ENCODE results near the gene PRDM8. TPM values are rescaled to one million over a fixed set of nuclear protein-coding genes. Genes with fewer than 3 reads are reported as not detected.
"Not testable (repeated sequence)": the region's sequence is repeated elsewhere in the genome, so short reads cannot be mapped to it uniquely, and the experiment has no call there.

The PRDM8 gene
- total and polyA plus RNA-seq, 2 experiments from 2014 or later = 1.7 to 4.4 TPM

GRCh38 chr4:80240976-80241375, 43.7 kb downstream of the PRDM8 start:
- TF ChIP-seq EZH2phosphoT487 (IDR thresholded peaks at IDR 0.05; ENCODE audit: insufficient read depth, low read depth) (no peak), EZH2 (IDR thresholded peaks at IDR 0.05; ENCODE audit: insufficient read depth, poor library complexity, severe bottlenecking) (no peak)
- Histone ChIP-seq H3K4me2 (ENCODE audit: unreplicated experiment) (peak overlapping the region; percentile 48), H3K36me3 (ENCODE audit: low read depth) (no peaks in the 10 kb centered on the region), H3K27ac (peak overlapping the region; percentile 87), H3F3A (ENCODE audit: insufficient read depth) (peaks cover 48% of the 10 kb centered on the region), H3K79me2 (ENCODE audit: insufficient read depth) (no peaks in the 10 kb centered on the region), H3K4me3 (peak overlapping the region; percentile 11), H3K9me3 (ENCODE audit: low read depth) (no peaks in the 10 kb centered on the region), H3K27me3 (replicated peaks; ENCODE audit: insufficient read depth) (no peaks in the 10 kb centered on the region), H3K9ac (no peak overlapping the region), H2AFZ (peak overlapping the region; percentile 43), H3K9me2 (ENCODE audit: insufficient read depth) (0 out of 2 replicates have a peak, but pooled peaks cover 4% of the 10 kb centered on the region), H4K20me1 (ENCODE audit: insufficient read depth) (no peaks in the 10 kb centered on the region), H3K4me1 (ENCODE audit: insufficient read depth) (peaks cover 56% of the 10 kb centered on the region)
- DNase-seq = peak; percentile 38
- in situ Hi-C loops (cut with MboI) = no loop called here

- H3K9me2 ChIP-seq (ENCODE audit: insufficient read depth) = 0 out of 2 replicates have a peak, but pooled peaks cover 4% of the 10 kb centered on the region
- WGBS, 2 experiments (ENCODE audit: low coverage in 1 of 2, low lambda C conversion rate in 2 of 2, missing lambda C conversion rate in 2 of 2) = 76 to 79% methylated on average over 6 of the region's 6 CpGs
- no peaks in the 10 kb centered on the region for H3K27me3 ChIP-seq (replicated peaks; ENCODE audit: insufficient read depth)
- in situ Hi-C loops (cut with MboI) = no loop called here
- no peak overlapping the region for H2AFZ ChIP-seq
- H3K4me3 ChIP-seq = no peak overlapping the region
- H3K79me2 ChIP-seq (ENCODE audit: insufficient read depth) = no peaks in the 10 kb centered on the region
- H3K9ac ChIP-seq = no peak overlapping the region
- H3K4me2 ChIP-seq (ENCODE audit: unreplicated experiment) = no peak overlapping the region
- no peaks in the 10 kb centered on the region for H4K20me1 ChIP-seq (ENCODE audit: insufficient read depth)
- no peaks in the 10 kb centered on the region for H3K36me3 ChIP-seq (ENCODE audit: low read depth)
- no peak overlapping the region for H3K27ac ChIP-seq
- DNase-seq = no peak
- peaks cover 27% of the 10 kb centered on the region for H3F3A ChIP-seq (ENCODE audit: insufficient read depth)
- H3K9me3 ChIP-seq (ENCODE audit: low read depth) = no peaks in the 10 kb centered on the region
- TF ChIP-seq EZH2 (IDR thresholded peaks at IDR 0.05; ENCODE audit: insufficient read depth, poor library complexity, severe bottlenecking) = no peak
- TF ChIP-seq EZH2phosphoT487 (IDR thresholded peaks at IDR 0.05; ENCODE audit: insufficient read depth, low read depth) = no peak
- peaks cover 34% of the 10 kb centered on the region for H3K4me1 ChIP-seq (ENCODE audit: insufficient read depth)
Observed at GRCh38 chr4:80243274-80244018, 46.1 kb downstream of the PRDM8 start.

- H2AFZ ChIP-seq; in situ Hi-C loops (cut with MboI); H3K4me3 ChIP-seq; H3F3A ChIP-seq (ENCODE audit: insufficient read depth); H3K4me2 ChIP-seq (ENCODE audit: unreplicated experiment); H3K27me3 ChIP-seq (replicated peaks; ENCODE audit: insufficient read depth); H3K36me3 ChIP-seq (ENCODE audit: low read depth); DNase-seq; H3K9ac ChIP-seq; H3K9me3 ChIP-seq (ENCODE audit: low read depth); H3K4me1 ChIP-seq (ENCODE audit: insufficient read depth); H4K20me1 ChIP-seq (ENCODE audit: insufficient read depth); H3K9me2 ChIP-seq (ENCODE audit: insufficient read depth); H3K79me2 ChIP-seq (ENCODE audit: insufficient read depth); H3K27ac ChIP-seq: not testable (repeated sequence)
- WGBS, 2 experiments (ENCODE audit: low coverage in 1 of 2, low lambda C conversion rate in 2 of 2, missing lambda C conversion rate in 2 of 2) = 97 to 100% methylated on average over 1 of the region's 1 CpG
Observed at GRCh38 chr4:80247484-80247883, 50.2 kb downstream of the PRDM8 start.

- Histone ChIP-seq H2AFZ (no peak overlapping the region), H3K27ac (no peak overlapping the region), H3K9me2 (ENCODE audit: insufficient read depth) (0 out of 2 replicates have a peak, but pooled peaks cover 4% of the 10 kb centered on the region), H3K79me2 (ENCODE audit: insufficient read depth) (no peaks in the 10 kb centered on the region), H4K20me1 (ENCODE audit: insufficient read depth) (no peaks in the 10 kb centered on the region), H3K27me3 (replicated peaks; ENCODE audit: insufficient read depth) (no peaks in the 10 kb centered on the region), H3K4me3 (no peak overlapping the region), H3K4me1 (ENCODE audit: insufficient read depth) (peaks cover 7% of the 10 kb centered on the region), H3K36me3 (ENCODE audit: low read depth) (no peaks in the 10 kb centered on the region), H3F3A (ENCODE audit: insufficient read depth) (no peaks in the 10 kb centered on the region), H3K9ac (no peak overlapping the region), H3K9me3 (ENCODE audit: low read depth) (no peaks in the 10 kb centered on the region), H3K4me2 (ENCODE audit: unreplicated experiment) (no peak overlapping the region)
- WGBS, 2 experiments (ENCODE audit: low coverage in 1 of 2, low lambda C conversion rate in 2 of 2, missing lambda C conversion rate in 2 of 2) = 11 to 20% methylated on average over 1 of the region's 1 CpG
- in situ Hi-C loops (cut with MboI) = no loop called here
- TF ChIP-seq EZH2 (IDR thresholded peaks at IDR 0.05; ENCODE audit: insufficient read depth, poor library complexity, severe bottlenecking) = no peak
- no peak for TF ChIP-seq EZH2phosphoT487 (IDR thresholded peaks at IDR 0.05; ENCODE audit: insufficient read depth, low read depth)
- DNase-seq = no peak
Observed at GRCh38 chr4:80249144-80249543, 51.8 kb downstream of the PRDM8 start.

GRCh38 chr4:80252427-80252826, 55.1 kb downstream of the PRDM8 start:
- in situ Hi-C loops (cut with MboI) = no loop called here
- no peaks in the 10 kb centered on the region for H3K9me2 ChIP-seq (ENCODE audit: insufficient read depth)
- H3F3A ChIP-seq (ENCODE audit: insufficient read depth) = peaks cover 25% of the 10 kb centered on the region
- DNase-seq = no peak
- H3K4me2 ChIP-seq (ENCODE audit: unreplicated experiment) = no peak overlapping the region
- no peaks in the 10 kb centered on the region for H4K20me1 ChIP-seq (ENCODE audit: insufficient read depth)
- TF ChIP-seq EZH2 (IDR thresholded peaks at IDR 0.05; ENCODE audit: insufficient read depth, poor library complexity, severe bottlenecking) = no peak
- no peak for TF ChIP-seq EZH2phosphoT487 (IDR thresholded peaks at IDR 0.05; ENCODE audit: insufficient read depth, low read depth)
- peaks cover 30% of the 10 kb centered on the region for H3K4me1 ChIP-seq (ENCODE audit: insufficient read depth)
- no peaks in the 10 kb centered on the region for H3K9me3 ChIP-seq (ENCODE audit: low read depth)
- H3K4me3 ChIP-seq = no peak overlapping the region
- no peaks in the 10 kb centered on the region for H3K36me3 ChIP-seq (ENCODE audit: low read depth)
- H2AFZ ChIP-seq = no peak overlapping the region
- H3K27me3 ChIP-seq (replicated peaks; ENCODE audit: insufficient read depth) = no peaks in the 10 kb centered on the region
- H3K9ac ChIP-seq = no peak overlapping the region
- no peaks in the 10 kb centered on the region for H3K79me2 ChIP-seq (ENCODE audit: insufficient read depth)
- H3K27ac ChIP-seq = no peak overlapping the region

Data from GM23248 (cell line).